GM19328 (cell line): ENCODE results near the gene ZNF584.

Experiments
- ATAC-seq: cut with Tn5 transposase; IDR thresholded peaks from one replicate; pipeline ENCODE4 v1.9.1; 2021; ENCODE audit warnings: mild to moderate bottlenecking, moderate library complexity; ENCODE audit not compliant: unreplicated experiment

ZNF584 gene

GRCh38 chr19:58460039-58460438, 51.6 kb downstream of the ZNF584 start:
- no peak for ATAC-seq

GRCh38 chr19:58466089-58466759, 57.8 kb downstream of the ZNF584 start:
- ATAC-seq, result peak; percentile 10

GRCh38 chr19:58466760-58467589, 58.5 kb downstream of the ZNF584 start, which contains the start of gene ZNF324:
TSS of gene ZNF324 (plus strand) at chr19:58467080. CDS start at chr19:58469186, 2,106 bp downstream.
- ATAC-seq, result peak; percentile 86
